ENCODE data around the gene SUMF2.
"Not testable (repeated sequence)": the region's sequence is repeated elsewhere in the genome, so short reads cannot be mapped to it uniquely, and the experiment has no call there.

GRCh38 chr7:56048763-56049162 is 15.3 kb upstream of the SUMF2 start:
- TF ChIP-seq POLR2A, POLR2AphosphoS5 (IDR thresholded peaks at IDR 0.05): not testable (repeated sequence)
- TF ChIP-seq, protein P1, sequence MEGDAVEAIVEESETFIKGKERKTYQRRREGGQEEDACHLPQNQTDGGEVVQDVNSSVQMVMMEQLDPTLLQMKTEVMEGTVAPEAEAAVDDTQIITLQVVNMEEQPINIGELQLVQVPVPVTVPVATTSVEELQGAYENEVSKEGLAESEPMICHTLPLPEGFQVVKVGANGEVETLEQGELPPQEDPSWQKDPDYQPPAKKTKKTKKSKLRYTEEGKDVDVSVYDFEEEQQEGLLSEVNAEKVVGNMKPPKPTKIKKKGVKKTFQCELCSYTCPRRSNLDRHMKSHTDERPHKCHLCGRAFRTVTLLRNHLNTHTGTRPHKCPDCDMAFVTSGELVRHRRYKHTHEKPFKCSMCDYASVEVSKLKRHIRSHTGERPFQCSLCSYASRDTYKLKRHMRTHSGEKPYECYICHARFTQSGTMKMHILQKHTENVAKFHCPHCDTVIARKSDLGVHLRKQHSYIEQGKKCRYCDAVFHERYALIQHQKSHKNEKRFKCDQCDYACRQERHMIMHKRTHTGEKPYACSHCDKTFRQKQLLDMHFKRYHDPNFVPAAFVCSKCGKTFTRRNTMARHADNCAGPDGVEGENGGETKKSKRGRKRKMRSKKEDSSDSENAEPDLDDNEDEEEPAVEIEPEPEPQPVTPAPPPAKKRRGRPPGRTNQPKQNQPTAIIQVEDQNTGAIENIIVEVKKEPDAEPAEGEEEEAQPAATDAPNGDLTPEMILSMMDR (IDR thresholded peaks at IDR 0.05), result not testable (repeated sequence)
